ENCODE data around the gene COX4I2. TPM values are rescaled to one million over a fixed set of nuclear protein-coding genes. Genes with fewer than 3 reads are reported as not detected.

Gene COX4I2
- total and polyA plus RNA-seq, 2 of the 8 experiments (the other 6 are each of a cell fraction or from before 2014, with no cell fraction given), result 0.26 TPM; not detected in 1

DNA sequence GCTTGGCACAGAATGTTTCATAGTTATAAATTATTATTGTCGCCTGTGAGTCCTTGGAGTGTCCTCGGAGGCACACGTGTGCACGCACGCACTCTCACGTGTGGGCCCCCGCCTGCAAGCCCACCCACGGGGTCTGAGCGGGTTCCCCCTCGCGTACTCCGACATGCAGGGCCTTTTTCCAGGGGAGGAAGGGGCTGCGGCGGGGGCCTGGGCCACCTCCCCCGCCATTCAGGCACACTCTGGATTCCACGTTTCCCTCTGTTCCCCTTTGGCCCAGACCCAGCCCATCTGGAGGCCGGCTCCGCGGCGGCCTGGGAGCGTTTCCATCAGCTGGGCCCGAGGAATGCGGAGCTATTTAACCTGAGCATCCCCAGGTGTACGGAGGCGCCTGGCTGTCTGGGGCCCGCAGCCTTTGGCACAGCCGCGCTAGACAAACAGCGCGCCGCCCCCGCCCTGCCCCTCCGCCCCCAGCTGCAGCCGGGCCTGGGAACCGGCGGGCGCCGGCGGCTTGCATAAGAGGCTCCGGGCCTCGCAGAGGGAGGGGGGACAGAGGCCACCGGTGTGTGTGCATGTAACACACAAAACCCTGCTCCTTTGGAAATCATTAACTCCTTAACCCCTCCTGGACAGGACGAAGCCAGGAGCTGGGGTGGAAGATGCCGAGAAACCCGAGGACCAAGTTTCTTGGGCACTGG, 29.3 kb upstream of the COX4I2 start (continued):
- TF ChIP-seq, protein P1, sequence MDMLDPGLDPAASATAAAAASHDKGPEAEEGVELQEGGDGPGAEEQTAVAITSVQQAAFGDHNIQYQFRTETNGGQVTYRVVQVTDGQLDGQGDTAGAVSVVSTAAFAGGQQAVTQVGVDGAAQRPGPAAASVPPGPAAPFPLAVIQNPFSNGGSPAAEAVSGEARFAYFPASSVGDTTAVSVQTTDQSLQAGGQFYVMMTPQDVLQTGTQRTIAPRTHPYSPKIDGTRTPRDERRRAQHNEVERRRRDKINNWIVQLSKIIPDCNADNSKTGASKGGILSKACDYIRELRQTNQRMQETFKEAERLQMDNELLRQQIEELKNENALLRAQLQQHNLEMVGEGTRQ (IDR thresholded peaks at IDR 0.05; ENCODE audit: low read length), result no peak
- TF ChIP-seq CEBPB (IDR thresholded peaks at IDR 0.05; ENCODE audit: low read depth, low read length) (peak; percentile 89), ZNF274 (IDR thresholded peaks at IDR 0.05; ENCODE audit: borderline replicate concordance, extremely low read depth, low read length) (no peak), POLR2A (IDR thresholded peaks at IDR 0.05; ENCODE audit: control extremely low read depth in 1 of 2, low read depth in 2 of 2, low read length in 2 of 2) (no peak; a peak in 1 of 3 replicates)
- TF ChIP-seq, protein P2, sequence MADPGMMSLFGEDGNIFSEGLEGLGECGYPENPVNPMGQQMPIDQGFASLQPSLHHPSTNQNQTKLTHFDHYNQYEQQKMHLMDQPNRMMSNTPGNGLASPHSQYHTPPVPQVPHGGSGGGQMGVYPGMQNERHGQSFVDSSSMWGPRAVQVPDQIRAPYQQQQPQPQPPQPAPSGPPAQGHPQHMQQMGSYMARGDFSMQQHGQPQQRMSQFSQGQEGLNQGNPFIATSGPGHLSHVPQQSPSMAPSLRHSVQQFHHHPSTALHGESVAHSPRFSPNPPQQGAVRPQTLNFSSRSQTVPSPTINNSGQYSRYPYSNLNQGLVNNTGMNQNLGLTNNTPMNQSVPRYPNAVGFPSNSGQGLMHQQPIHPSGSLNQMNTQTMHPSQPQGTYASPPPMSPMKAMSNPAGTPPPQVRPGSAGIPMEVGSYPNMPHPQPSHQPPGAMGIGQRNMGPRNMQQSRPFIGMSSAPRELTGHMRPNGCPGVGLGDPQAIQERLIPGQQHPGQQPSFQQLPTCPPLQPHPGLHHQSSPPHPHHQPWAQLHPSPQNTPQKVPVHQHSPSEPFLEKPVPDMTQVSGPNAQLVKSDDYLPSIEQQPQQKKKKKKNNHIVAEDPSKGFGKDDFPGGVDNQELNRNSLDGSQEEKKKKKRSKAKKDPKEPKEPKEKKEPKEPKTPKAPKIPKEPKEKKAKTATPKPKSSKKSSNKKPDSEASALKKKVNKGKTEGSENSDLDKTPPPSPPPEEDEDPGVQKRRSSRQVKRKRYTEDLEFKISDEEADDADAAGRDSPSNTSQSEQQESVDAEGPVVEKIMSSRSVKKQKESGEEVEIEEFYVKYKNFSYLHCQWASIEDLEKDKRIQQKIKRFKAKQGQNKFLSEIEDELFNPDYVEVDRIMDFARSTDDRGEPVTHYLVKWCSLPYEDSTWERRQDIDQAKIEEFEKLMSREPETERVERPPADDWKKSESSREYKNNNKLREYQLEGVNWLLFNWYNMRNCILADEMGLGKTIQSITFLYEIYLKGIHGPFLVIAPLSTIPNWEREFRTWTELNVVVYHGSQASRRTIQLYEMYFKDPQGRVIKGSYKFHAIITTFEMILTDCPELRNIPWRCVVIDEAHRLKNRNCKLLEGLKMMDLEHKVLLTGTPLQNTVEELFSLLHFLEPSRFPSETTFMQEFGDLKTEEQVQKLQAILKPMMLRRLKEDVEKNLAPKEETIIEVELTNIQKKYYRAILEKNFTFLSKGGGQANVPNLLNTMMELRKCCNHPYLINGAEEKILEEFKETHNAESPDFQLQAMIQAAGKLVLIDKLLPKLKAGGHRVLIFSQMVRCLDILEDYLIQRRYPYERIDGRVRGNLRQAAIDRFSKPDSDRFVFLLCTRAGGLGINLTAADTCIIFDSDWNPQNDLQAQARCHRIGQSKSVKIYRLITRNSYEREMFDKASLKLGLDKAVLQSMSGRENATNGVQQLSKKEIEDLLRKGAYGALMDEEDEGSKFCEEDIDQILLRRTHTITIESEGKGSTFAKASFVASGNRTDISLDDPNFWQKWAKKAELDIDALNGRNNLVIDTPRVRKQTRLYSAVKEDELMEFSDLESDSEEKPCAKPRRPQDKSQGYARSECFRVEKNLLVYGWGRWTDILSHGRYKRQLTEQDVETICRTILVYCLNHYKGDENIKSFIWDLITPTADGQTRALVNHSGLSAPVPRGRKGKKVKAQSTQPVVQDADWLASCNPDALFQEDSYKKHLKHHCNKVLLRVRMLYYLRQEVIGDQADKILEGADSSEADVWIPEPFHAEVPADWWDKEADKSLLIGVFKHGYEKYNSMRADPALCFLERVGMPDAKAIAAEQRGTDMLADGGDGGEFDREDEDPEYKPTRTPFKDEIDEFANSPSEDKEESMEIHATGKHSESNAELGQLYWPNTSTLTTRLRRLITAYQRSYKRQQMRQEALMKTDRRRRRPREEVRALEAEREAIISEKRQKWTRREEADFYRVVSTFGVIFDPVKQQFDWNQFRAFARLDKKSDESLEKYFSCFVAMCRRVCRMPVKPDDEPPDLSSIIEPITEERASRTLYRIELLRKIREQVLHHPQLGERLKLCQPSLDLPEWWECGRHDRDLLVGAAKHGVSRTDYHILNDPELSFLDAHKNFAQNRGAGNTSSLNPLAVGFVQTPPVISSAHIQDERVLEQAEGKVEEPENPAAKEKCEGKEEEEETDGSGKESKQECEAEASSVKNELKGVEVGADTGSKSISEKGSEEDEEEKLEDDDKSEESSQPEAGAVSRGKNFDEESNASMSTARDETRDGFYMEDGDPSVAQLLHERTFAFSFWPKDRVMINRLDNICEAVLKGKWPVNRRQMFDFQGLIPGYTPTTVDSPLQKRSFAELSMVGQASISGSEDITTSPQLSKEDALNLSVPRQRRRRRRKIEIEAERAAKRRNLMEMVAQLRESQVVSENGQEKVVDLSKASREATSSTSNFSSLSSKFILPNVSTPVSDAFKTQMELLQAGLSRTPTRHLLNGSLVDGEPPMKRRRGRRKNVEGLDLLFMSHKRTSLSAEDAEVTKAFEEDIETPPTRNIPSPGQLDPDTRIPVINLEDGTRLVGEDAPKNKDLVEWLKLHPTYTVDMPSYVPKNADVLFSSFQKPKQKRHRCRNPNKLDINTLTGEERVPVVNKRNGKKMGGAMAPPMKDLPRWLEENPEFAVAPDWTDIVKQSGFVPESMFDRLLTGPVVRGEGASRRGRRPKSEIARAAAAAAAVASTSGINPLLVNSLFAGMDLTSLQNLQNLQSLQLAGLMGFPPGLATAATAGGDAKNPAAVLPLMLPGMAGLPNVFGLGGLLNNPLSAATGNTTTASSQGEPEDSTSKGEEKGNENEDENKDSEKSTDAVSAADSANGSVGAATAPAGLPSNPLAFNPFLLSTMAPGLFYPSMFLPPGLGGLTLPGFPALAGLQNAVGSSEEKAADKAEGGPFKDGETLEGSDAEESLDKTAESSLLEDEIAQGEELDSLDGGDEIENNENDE (IDR thresholded peaks at IDR 0.05; ENCODE audit: insufficient replicate concordance, low read length), result no peak

Measured in H1 (cell line).